Endothelial cell of umbilical vein (primary cell): ENCODE results near the gene MYMK. TPM values are rescaled to one million over a fixed set of nuclear protein-coding genes. Genes with fewer than 3 reads are reported as not detected.

Experiments used
- BruUV-seq: library from RNA; stranded (reverse); fragments of 400-500 nt; replicated peaks from 2 replicates; lab custom pipeline; 2021; lab: Mats Ljungman, UMichigan
- CTCF ChIA-PET: fragments of 300-600, 350-600 bp; sonication (Branson Sonifier 250); formaldehyde crosslinking; loops from one replicate; lab custom pipeline; 2021; ENCODE audit warnings: antibody characterized with exemption, inconsistent platforms; lab: Charles Lee
- POLR2A ChIA-PET: fragments of 300-600, 350-600 bp; sonication (Branson Sonifier 250); formaldehyde crosslinking; loops from one replicate; lab custom pipeline; 2021; ENCODE audit warnings: antibody characterized with exemption, inconsistent platforms; lab: Charles Lee
- DNase-seq: peaks from one replicate; pipeline ENCODE4 v3.0.0-alpha.2; 2011; ENCODE audit warnings: low read depth, low spot score
- FAIRE-seq: peaks from 2 replicates; lab custom pipeline; 2011; peaks lifted over from hg19 to GRCh38; lab: Jason Lieb, UNC
- H2AFZ ChIP-seq: 2 replicates; pipeline ENCODE4 v1.6.0; 2012; ENCODE audit warnings: low read depth, low read length, control low read depth, inconsistent platforms
- H3K27ac ChIP-seq: 2 replicates; pipeline ENCODE4 v1.5.1; 2011; ENCODE audit warnings: low read depth, mild to moderate bottlenecking, control low read depth, low read length, moderate library complexity; ENCODE audit not compliant: insufficient read depth
- H3K27me3 ChIP-seq, 2 experiments: 2 replicates each; pipeline versions ENCODE4 v1.6.0 to v1.6.1; 2011; ENCODE audit warnings: low read length in 2 of 2, mixed read lengths in 1 of 2; ENCODE audit not compliant: control insufficient read depth in 2 of 2, insufficient read depth in 2 of 2
- H3K36me3 ChIP-seq, 2 experiments: 2 replicates in 1 of 2; 3 replicates in 1 of 2; pipeline ENCODE4 v1.5.1; 2011; ENCODE audit warnings: low read length in 2 of 2, mild to moderate bottlenecking in 1 of 2, moderate library complexity in 1 of 2; ENCODE audit not compliant: control insufficient read depth in 2 of 2, insufficient read depth in 2 of 2; ENCODE audit errors: extremely low read depth in 1 of 2
- H3K4me1 ChIP-seq: 3 replicates; pipeline ENCODE4 v1.5.1; 2011; ENCODE audit warnings: mild to moderate bottlenecking, low read length; ENCODE audit not compliant: control insufficient read depth, insufficient read depth; ENCODE audit errors: extremely low read depth
- H3K4me2 ChIP-seq: 2 replicates; pipeline ENCODE4 v1.6.1; 2011; ENCODE audit warnings: low read length, control low read depth, mixed read lengths; ENCODE audit not compliant: insufficient read depth
- H3K4me3 ChIP-seq, 3 experiments: fragments of 200-600 bp in 1 of 3; sonication (generic), shearing (Covaris generic) in 1 of 3; replicated peaks in 1 of 3; 2 replicates each; pipeline ENCODE4 v1.5.1; 2011 to 2016; ENCODE audit warnings: control low read depth in 3 of 3, low read length in 3 of 3, mild to moderate bottlenecking in 2 of 3, inconsistent platforms in 1 of 3, low read depth in 1 of 3, moderate library complexity in 1 of 3; ENCODE audit not compliant: insufficient read depth in 1 of 3
- H3K79me2 ChIP-seq: 2 replicates; pipeline ENCODE4 v1.6.0; 2012; ENCODE audit warnings: low read length, inconsistent platforms; ENCODE audit not compliant: control insufficient read depth, insufficient read depth
- H3K9ac ChIP-seq: replicated peaks from 2 replicates; pipeline ENCODE3; 2011; ENCODE audit warnings: low read length, control low read depth; ENCODE audit not compliant: insufficient read depth; ENCODE audit errors: extremely low read depth
- H3K9me1 ChIP-seq: replicated peaks from 3 replicates; pipeline ENCODE4 v1.6.0; 2011; ENCODE audit warnings: mild to moderate bottlenecking, low read length; ENCODE audit not compliant: control insufficient read depth, insufficient read depth; ENCODE audit errors: extremely low read depth
- H3K9me3 ChIP-seq: replicated peaks from 2 replicates; pipeline ENCODE4 v1.5.1; 2012; ENCODE audit warnings: low read length, inconsistent platforms; ENCODE audit not compliant: control insufficient read depth, insufficient read depth
- H4K20me1 ChIP-seq: replicated peaks from 2 replicates; pipeline ENCODE3; 2011; ENCODE audit warnings: mild to moderate bottlenecking, low read length; ENCODE audit not compliant: control insufficient read depth, insufficient read depth; ENCODE audit errors: extremely low read depth
- CTCF ChIP-seq, 2 donors: IDR thresholded peaks; 1 replicate in 1 of 2; 2 replicates in 1 of 2; pipeline ENCODE4 v1.5.1; 2011; ENCODE audit warnings: low read length in 2 of 2, mild to moderate bottlenecking in 2 of 2, moderate library complexity in 2 of 2, control low read depth in 1 of 2, inconsistent platforms in 1 of 2, low read depth in 1 of 2; ENCODE audit not compliant: insufficient read depth in 1 of 2; ENCODE audit errors: extremely low read depth in 1 of 2
- EZH2 ChIP-seq: IDR thresholded peaks from 2 replicates; pipeline ENCODE4 v1.6.1; 2012; ENCODE audit warnings: borderline replicate concordance, low read depth, mild to moderate bottlenecking, moderate library complexity, low read length, inconsistent platforms; ENCODE audit not compliant: severe bottlenecking
- FOS ChIP-seq: IDR thresholded peaks from 2 replicates; pipeline ENCODE4 v1.6.1; 2011; ENCODE audit warnings: mild to moderate bottlenecking, low read length, moderate library complexity, borderline replicate concordance; ENCODE audit not compliant: insufficient read depth
- GATA2 ChIP-seq: IDR thresholded peaks from 2 replicates; pipeline ENCODE4 v1.7.0; 2011; ENCODE audit warnings: low read depth, mild to moderate bottlenecking, moderate library complexity, mixed read lengths, low read length; ENCODE audit not compliant: insufficient read length, insufficient read depth
- JUN ChIP-seq: IDR thresholded peaks from 2 replicates; pipeline ENCODE4 v1.6.1; 2011; ENCODE audit warnings: borderline replicate concordance, low read depth; ENCODE audit not compliant: insufficient read length, insufficient read depth
- MYC ChIP-seq: IDR thresholded peaks from one replicate; pipeline ENCODE4 v1.6.1; 2011; ENCODE audit warnings: mild to moderate bottlenecking, low read depth, low read length
- POLR2A ChIP-seq: IDR thresholded peaks from 2 replicates; pipeline ENCODE4 v1.6.1; 2012; ENCODE audit warnings: low read depth, mild to moderate bottlenecking, control low read depth, low read length
- POLR2AphosphoS5 ChIP-seq: IDR thresholded peaks from 2 replicates; pipeline ENCODE4 v1.6.1; 2012; ENCODE audit warnings: low read depth, mild to moderate bottlenecking, control low read depth, low read length, moderate library complexity; ENCODE audit not compliant: insufficient read depth
- dilution Hi-C: fragments of 300-500 bp; cut with MboI; formaldehyde crosslinking; loops from one replicate; pipeline ENCODE4 v1.15.0; 2019; ENCODE audit warnings: low sequenced_read_pairs; ENCODE audit not compliant: extremely low pct_ligation_motif_present
- intact Hi-C: fragments of 100-400 bp; cut with micrococcal nuclease; formaldehyde crosslinking; loops from one replicate; pipeline ENCODE4 v1.10.0; 2022
- polyA plus RNA-seq, 4 experiments: library from polyadenylated mRNA; depleted of rRNA in 3 of 4; stranded (reverse) in 3 of 4; unstranded in 1 of 4; fragments of >200 nt; gene quantifications; 2 replicates each; pipeline versions ENCODE4 v1.2.1 to v1.2.3, GENCODE V29; 2011 to 2012; ENCODE audit warnings: missing spikeins in 1 of 4
- total RNA-seq: library from RNA; stranded (reverse); gene quantifications from 2 replicates; pipeline ENCODE4 v1.2.3, GENCODE V29; 2021
- TF ChIP-seq, protein P1 (sequence below): IDR thresholded peaks from 2 replicates; pipeline ENCODE4 v1.6.1; 2011; ENCODE audit not compliant: insufficient read depth, insufficient read length

MYMK gene
- total and polyA plus RNA-seq, 2 donors (not counting 3 experiments of a cell fraction or from before 2014, with no cell fraction given) = not detected

- Histone ChIP-seq H3K9me1 (no peaks in the 10 kb centered on the region), H3K9ac (no peak overlapping the region), H4K20me1 (no peaks in the 10 kb centered on the region), H3K79me2 (no peaks in the 10 kb centered on the region), H3K4me3 (no peak overlapping the region), H3K27ac (no peak overlapping the region), H2AFZ (no peak overlapping the region), H3K9me3 (no peaks in the 10 kb centered on the region), H3K4me2 (no peak overlapping the region), H3K36me3 (no peaks in the 10 kb centered on the region), H3K4me1 (no peaks in the 10 kb centered on the region), H3K27me3 (peaks cover 0 to 3% of the 10 kb centered on the region in 2 experiments)
- no peak for DNase-seq
- CTCF ChIA-PET = no interaction called here
- BruUV-seq = no TSS peak
- POLR2A ChIA-PET = no interaction called here
- no peak for FAIRE-seq
- TF ChIP-seq GATA2 = no peak
- TF ChIP-seq POLR2A = no peak
- no peak for TF ChIP-seq MYC
- no peak for TF ChIP-seq JUN
- no peak for TF ChIP-seq CTCF (IDR thresholded peaks at IDR 0.05; ENCODE audit: extremely low read depth in 1 of 2, insufficient read depth in 1 of 2, low read depth in 1 of 2, low read length in 2 of 2)
- TF ChIP-seq EZH2 = no peak
- no peak for TF ChIP-seq POLR2AphosphoS5
- TF ChIP-seq, protein P1, sequence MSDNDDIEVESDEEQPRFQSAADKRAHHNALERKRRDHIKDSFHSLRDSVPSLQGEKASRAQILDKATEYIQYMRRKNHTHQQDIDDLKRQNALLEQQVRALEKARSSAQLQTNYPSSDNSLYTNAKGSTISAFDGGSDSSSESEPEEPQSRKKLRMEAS = no peak
- no peak for TF ChIP-seq FOS
- dilution Hi-C loops = no loop called here
- intact Hi-C loops = no loop called here
Observed at GRCh38 chr9:133543772-133544467, 19.2 kb upstream of the MYMK start.
